Measurements from ENCODE around the gene GATD1. TPM values are rescaled to one million over a fixed set of nuclear protein-coding genes. Genes with fewer than 3 reads are reported as not detected.

Gene GATD1
- total and polyA plus RNA-seq, 9 of the 15 experiments (the other 6 are each of a cell fraction or from before 2014, with no cell fraction given): 2.8 to 144 (median 36.9) TPM

GRCh38 chr11:765025-765801 lies 12.1 kb downstream of the GATD1 start (continued):
- TF ChIP-seq E2F8 (IDR thresholded peaks at IDR 0.05; ENCODE audit: low read depth, partially characterized antibody) (peak; percentile 68), POLR2H (tag; IDR thresholded peaks at IDR 0.05; ENCODE audit: low read depth) (peak; percentile 24; the same call in 1 of the 2 replicates), DLX4 (CRISPR knock-in tag; IDR thresholded peaks at IDR 0.05) (0 out of 2 replicates have a peak, but pooled peaks have one; percentile 66), CREB1 (IDR thresholded peaks at IDR 0.05) (no peak; the same call in 1 of the 2 replicates), CREB1 (CRISPR knock-in tag; IDR thresholded peaks at IDR 0.05) (no peak), PCBP1 (IDR thresholded peaks at IDR 0.05; ENCODE audit: low read depth, low read length, poor library complexity, severe bottlenecking) (no peak), MITF (IDR thresholded peaks at IDR 0.05) (no peak), ILK (tag; IDR thresholded peaks at IDR 0.05; ENCODE audit: borderline replicate concordance, low read depth) (no peak), NR0B1 (IDR thresholded peaks at IDR 0.05; ENCODE audit: partially characterized antibody) (no peak), ZNF77 (CRISPR knock-in tag; IDR thresholded peaks at IDR 0.05) (0 out of 2 replicates have a peak, but pooled peaks have one; percentile 36), TFE3 (CRISPR knock-in tag; IDR thresholded peaks at IDR 0.05) (no peak), POLR2A (conservative IDR thresholded peaks at IDR 0.05) (peak; percentile 83), NONO (IDR thresholded peaks at IDR 0.05; ENCODE audit: low read depth in 2 of 2, low read length in 1 of 2) (peak in 1 of 2 experiments; percentile 67; a peak in 1 of 4 replicates), CTCF (IDR thresholded peaks at IDR 0.05 in 2 of 3, conservative IDR thresholded peaks at IDR 0.05 in 1 of 3; ENCODE audit: insufficient read depth in 2 of 3, low read depth in 1 of 3, low read length in 3 of 3) (peak; percentile 54 to 62 (median 55)), ZNF551 (CRISPR knock-in tag; IDR thresholded peaks at IDR 0.05) (peak; percentile 57; the same call in 1 of the 2 replicates), NCOA4 (IDR thresholded peaks at IDR 0.05; ENCODE audit: partially characterized antibody) (no peak)

Data from K562 (cell line).